GM21723 (cell line): ENCODE measurements around the gene PA2G4.
"Not testable (repeated sequence)": the region's sequence is repeated elsewhere in the genome, so short reads cannot be mapped to it uniquely, and the experiment has no call there.

Experiments
- ATAC-seq: cut with Tn5 transposase; IDR thresholded peaks from one replicate; pipeline ENCODE4 v1.9.1; 2021; ENCODE audit warnings: mild to moderate bottlenecking, moderate library complexity; ENCODE audit not compliant: unreplicated experiment

The PA2G4 gene

GRCh38 chr12:56098592-56098991, 5.8 kb upstream of the PA2G4 start:
- ATAC-seq, result no peak

- ATAC-seq, result no peak
These were observed 4.6 kb upstream of the PA2G4 start for GRCh38 chr12:56099787-56100186.

GRCh38 chr12:56101045-56101444, 3.3 kb upstream of the PA2G4 start:
- ATAC-seq, result no peak

- no peak for ATAC-seq
These were observed 1.7 kb upstream of the PA2G4 start for GRCh38 chr12:56102683-56103065.

- ATAC-seq, result no peak
These were observed 1.2 kb upstream of the PA2G4 start for GRCh38 chr12:56103066-56103711.

- no peak for ATAC-seq
These were observed 593 bp upstream of the PA2G4 start for GRCh38 chr12:56103823-56104108.

GRCh38 chr12:56104815-56105608, 653 bp downstream of the PA2G4 start:
- ATAC-seq, result peak; percentile 24

- no peak for ATAC-seq
These were observed 1.2 kb downstream of the PA2G4 start for GRCh38 chr12:56105609-56105902.

- no peak for ATAC-seq
These were observed 2.9 kb downstream of the PA2G4 start for GRCh38 chr12:56107242-56107641.

GRCh38 chr12:56110571-56110970, 6.2 kb downstream of the PA2G4 start:
- ATAC-seq, result no peak

- ATAC-seq, result no peak
These were observed 9.7 kb downstream of the PA2G4 start for GRCh38 chr12:56114084-56114483.

- no peak for ATAC-seq
These were observed 11.0 kb downstream of the PA2G4 start for GRCh38 chr12:56115329-56115728.

- ATAC-seq, result peak; percentile 52
These were observed 12.1 kb downstream of the PA2G4 start, which contains the start of gene RPL41 for GRCh38 chr12:56116267-56117081. TSS of gene RPL41 (plus strand) at chr12:56116633.

- ATAC-seq, result not testable (repeated sequence)
These were observed 12.8 kb downstream of the PA2G4 start for GRCh38 chr12:56117082-56117706.

GRCh38 chr12:56117778-56118687, 13.7 kb downstream of the PA2G4 start, which contains the start of gene ZC3H10:
TSS of gene ZC3H10 (plus strand) at chr12:56118266. CDS start at chr12:56120563, 2,297 bp downstream.
- peak; percentile 84 for ATAC-seq

- peak; percentile 2 for ATAC-seq
These were observed 14.5 kb downstream of the PA2G4 start for GRCh38 chr12:56118688-56119357.

- ATAC-seq, result no peak
These were observed 15.0 kb downstream of the PA2G4 start for GRCh38 chr12:56119361-56119796.

GRCh38 chr12:56120158-56120846, 15.9 kb downstream of the PA2G4 start:
- no peak for ATAC-seq

GRCh38 chr12:56121204-56121870, 17.0 kb downstream of the PA2G4 start:
- no peak for ATAC-seq
